ENCODE measurements around the gene TEX48. TPM values are rescaled to one million over a fixed set of nuclear protein-coding genes. Genes with fewer than 3 reads are reported as not detected.

TEX48 gene
- total RNA-seq, 6 experiments from 2014 or later, result not detected

DNA sequence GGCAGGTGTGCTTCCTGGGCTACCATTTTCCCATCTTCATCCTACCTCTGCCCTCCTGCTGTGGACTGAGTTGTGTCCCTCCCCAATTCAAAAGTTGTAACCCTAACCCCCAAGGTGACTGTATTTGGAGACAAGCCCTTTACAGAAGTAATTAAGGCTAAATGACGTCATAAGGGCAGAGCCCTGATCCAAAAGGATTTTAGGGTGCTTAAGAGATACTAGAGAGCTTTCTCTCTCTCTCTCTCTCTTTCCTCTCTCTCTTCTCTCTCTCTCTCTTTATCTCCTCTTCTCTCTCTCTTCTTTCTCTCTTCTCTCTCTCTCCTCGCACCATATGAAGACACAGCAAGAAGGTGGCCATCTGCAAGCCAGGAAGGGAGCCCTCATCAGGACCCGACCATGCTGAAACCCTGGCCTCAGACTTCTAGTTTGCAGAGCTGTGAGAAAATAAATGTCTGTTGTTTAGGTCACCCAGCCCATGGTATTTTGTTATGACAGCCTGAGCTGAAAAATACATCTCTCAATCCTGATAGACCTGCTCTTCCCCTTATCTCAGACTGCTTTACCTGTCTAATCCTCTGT is 36.0 kb upstream of the TEX48 start:
- Histone ChIP-seq H3K9me3 (no peaks in the 10 kb centered on the region), H3K4me1 (peaks cover 0 to 6% (median 3%) of the 10 kb centered on the region in 4 donors), H3K27ac (no peak overlapping the region), H3K27me3 (no peaks in the 10 kb centered on the region), H3K4me3 (no peak overlapping the region), H3K36me3 (no peaks in the 10 kb centered on the region)
- 71% methylated on average over 3 of the region's 3 CpGs for WGBS (ENCODE audit: insufficient coverage, low coverage, low lambda C conversion rate, missing lambda C conversion rate)
- no peak for ATAC-seq
- DNase-seq, result no peak
- no peak for TF ChIP-seq CTCF (IDR thresholded peaks at IDR 0.05)
- TF ChIP-seq POLR2A (IDR thresholded peaks at IDR 0.05), result no peak
- intact Hi-C loops (cut with DNase I), result no loop called here

DNA sequence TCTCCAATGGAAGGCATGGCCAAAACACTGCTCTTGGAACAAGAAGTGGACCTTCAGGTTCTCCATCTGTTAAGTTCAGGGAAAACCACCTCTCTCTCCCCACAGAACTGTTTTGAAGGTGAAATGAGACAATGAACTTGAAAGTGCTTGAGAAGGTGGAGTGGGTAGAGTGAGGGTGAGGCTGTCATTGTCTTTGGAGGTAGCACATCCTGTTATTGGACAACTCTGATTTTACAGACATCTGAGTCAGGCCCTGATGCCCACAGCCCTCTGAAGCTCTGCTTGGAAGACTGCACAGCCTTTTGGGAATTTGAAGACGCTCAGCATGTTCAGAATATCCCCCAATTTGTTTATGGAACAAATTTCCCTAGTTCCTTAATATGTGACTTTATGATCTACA is 27.6 kb upstream of the TEX48 start:
- no peaks in the 10 kb centered on the region for H3K4me1 ChIP-seq
- H3K36me3 ChIP-seq, result no peaks in the 10 kb centered on the region
- intact Hi-C loops (cut with DNase I), result no loop called here
- no peaks in the 10 kb centered on the region for H3K9me3 ChIP-seq
- no peak for ATAC-seq
- no peak overlapping the region for H3K27ac ChIP-seq
- no peak for DNase-seq
- no peak overlapping the region for H3K4me3 ChIP-seq
- H3K27me3 ChIP-seq, result no peaks in the 10 kb centered on the region
- TF ChIP-seq POLR2A (IDR thresholded peaks at IDR 0.05), result no peak
- TF ChIP-seq CTCF (IDR thresholded peaks at IDR 0.05), result no peak
- 17% methylated on average over 1 of the region's 1 CpG for WGBS (ENCODE audit: insufficient coverage, low coverage, low lambda C conversion rate, missing lambda C conversion rate)

GRCh38 chr9:114706711-114707110 is 24.7 kb upstream of the TEX48 start:
- WGBS (ENCODE audit: insufficient coverage, low coverage, low lambda C conversion rate, missing lambda C conversion rate), result 81% methylated on average over 2 of the region's 2 CpGs
- ATAC-seq (no peak), DNase-seq (no peak)

DNA sequence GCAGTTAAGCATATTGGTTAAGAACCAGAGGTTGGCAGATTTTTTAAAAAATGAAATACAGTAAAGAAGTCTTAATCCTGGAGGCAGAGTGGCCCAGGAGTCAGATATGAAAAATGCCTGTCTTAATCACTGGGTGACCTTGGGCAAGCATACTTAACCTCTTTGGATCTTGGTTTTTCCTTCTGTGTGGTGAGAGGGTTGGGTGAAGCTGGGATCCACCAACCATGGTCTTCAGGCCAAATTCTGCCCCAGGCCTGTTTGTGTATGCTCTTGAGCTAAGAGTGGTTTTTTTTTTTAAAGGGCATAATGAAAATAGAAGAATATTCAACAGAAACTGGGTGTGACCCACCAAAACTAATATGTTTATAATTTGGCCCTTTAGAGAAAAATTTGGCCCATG is 20.0 kb upstream of the TEX48 start:
- Histone ChIP-seq H3K9me3 (no peaks in the 10 kb centered on the region), H3K27me3 (no peaks in the 10 kb centered on the region), H3K4me1 (no peaks in the 10 kb centered on the region), H3K36me3 (no peaks in the 10 kb centered on the region), H3K27ac (no peak overlapping the region), H3K4me3 (no peak overlapping the region)
- TF ChIP-seq CTCF (IDR thresholded peaks at IDR 0.05), result no peak
- no peak for ATAC-seq
- no peak for DNase-seq
- intact Hi-C loops (cut with DNase I), result no loop called here

More at GRCh38 chr9:114706711-114707110, 24.7 kb upstream of the TEX48 start:
- no peaks in the 10 kb centered on the region for H3K4me1 ChIP-seq
- no peaks in the 10 kb centered on the region for H3K36me3 ChIP-seq
- no peak overlapping the region for H3K4me3 ChIP-seq
- TF ChIP-seq POLR2A (IDR thresholded peaks at IDR 0.05) (no peak), CTCF (IDR thresholded peaks at IDR 0.05) (no peak)
- H3K27ac ChIP-seq, result no peak overlapping the region
- no peaks in the 10 kb centered on the region for H3K9me3 ChIP-seq
- intact Hi-C loops (cut with DNase I), result no loop called here
- H3K27me3 ChIP-seq, result no peaks in the 10 kb centered on the region

DNA sequence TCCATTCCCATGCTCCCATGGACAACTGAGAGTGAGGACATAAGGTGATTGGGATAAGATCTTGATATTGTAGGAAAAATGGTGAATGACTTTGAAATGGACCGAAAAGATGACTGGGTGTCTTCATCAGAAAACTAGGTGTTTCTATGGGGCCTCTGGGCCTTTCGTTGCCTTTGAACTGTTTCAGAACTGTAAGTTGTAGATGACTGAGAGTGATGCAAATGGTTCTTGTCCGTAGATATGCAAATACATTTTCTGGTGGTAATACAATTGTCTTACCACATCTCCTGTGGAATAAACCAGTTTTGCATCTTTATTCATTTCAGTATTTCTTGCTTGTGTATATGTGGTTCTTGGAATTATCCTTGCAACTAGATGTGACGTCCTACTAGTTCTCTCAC is 16.0 kb upstream of the TEX48 start:
- H3K9me3 ChIP-seq, result no peaks in the 10 kb centered on the region
- no peak overlapping the region for H3K4me3 ChIP-seq
- H3K27me3 ChIP-seq, result no peaks in the 10 kb centered on the region
- no peaks in the 10 kb centered on the region for H3K36me3 ChIP-seq
- DNase-seq, result no peak
- TF ChIP-seq CTCF (IDR thresholded peaks at IDR 0.05), result no peak
- TF ChIP-seq POLR2A (IDR thresholded peaks at IDR 0.05), result no peak
- H3K27ac ChIP-seq, result no peak overlapping the region
- WGBS (ENCODE audit: insufficient coverage, low coverage, low lambda C conversion rate, missing lambda C conversion rate), result 90% methylated on average over 4 of the region's 4 CpGs
- intact Hi-C loops (cut with DNase I), result no loop called here
- no peaks in the 10 kb centered on the region for H3K4me1 ChIP-seq
- ATAC-seq, result no peak

All from right lobe of liver (tissue), 6 donors.